H1 (cell line): ENCODE results near the gene RTF2. TPM values are rescaled to one million over a fixed set of nuclear protein-coding genes. Genes with fewer than 3 reads are reported as not detected.

Experiments
- CTCF ChIA-PET: fragments of 300-600 bp; sonication (Branson Sonifier 250); formaldehyde crosslinking; loops from one replicate; lab custom pipeline; 2021; ENCODE audit not compliant: partially characterized antibody; lab: Charles Lee
- POLR2A ChIA-PET: fragments of 300-600 bp; sonication (Branson Sonifier 250); formaldehyde crosslinking; loops from one replicate; lab custom pipeline; 2021; ENCODE audit warnings: inconsistent platforms; ENCODE audit not compliant: partially characterized antibody; lab: Charles Lee
- DNase-seq, 2 experiments: peaks; one replicate each; pipeline versions ENCODE4 v3.0.0 to v3.0.0-alpha.2; 2010 to 2022; ENCODE audit warnings: low spot score in 2 of 2, low read depth in 1 of 2, mixed read lengths in 1 of 2
- FAIRE-seq: peaks from 2 replicates; lab custom pipeline; 2011; peaks lifted over from hg19 to GRCh38; lab: Jason Lieb, UNC
- H2AFZ ChIP-seq: 2 replicates; pipeline ENCODE4 v1.8.1; 2012; ENCODE audit warnings: low read length, inconsistent platforms
- H2AK5ac ChIP-seq: 2 replicates; pipeline ENCODE4 v1.6.1; 2013; ENCODE audit warnings: low read depth, low read length
- H2BK120ac ChIP-seq: replicated peaks from 2 replicates; pipeline ENCODE3; 2013; ENCODE audit warnings: low read depth, low read length, inconsistent platforms
- H2BK12ac ChIP-seq: 2 replicates; pipeline ENCODE4 v1.6.1; 2013; ENCODE audit warnings: low read depth, low read length
- H2BK15ac ChIP-seq: 2 replicates; pipeline ENCODE4 v1.6.1; 2013; ENCODE audit warnings: low read length
- H2BK20ac ChIP-seq: 2 replicates; pipeline ENCODE4 v1.6.1; 2013; ENCODE audit warnings: low read length
- H2BK5ac ChIP-seq: 2 replicates; pipeline ENCODE4 v1.6.1; 2013; ENCODE audit warnings: low read depth, low read length
- H3K14ac ChIP-seq: 2 replicates; pipeline ENCODE4 v1.6.1; 2013; ENCODE audit warnings: inconsistent platforms; ENCODE audit not compliant: insufficient read length
- H3K18ac ChIP-seq: 2 replicates; pipeline ENCODE4 v1.6.1; 2013; ENCODE audit warnings: low read length; ENCODE audit errors: extremely low read depth
- H3K23ac ChIP-seq: 2 replicates; pipeline ENCODE4 v1.6.1; 2013; ENCODE audit warnings: inconsistent platforms; ENCODE audit not compliant: insufficient read length
- H3K23me2 ChIP-seq: 2 replicates; pipeline ENCODE4 v1.6.1; 2013; ENCODE audit warnings: low read depth, low read length
- H3K27ac ChIP-seq: 2 replicates; pipeline ENCODE4 v1.6.1; 2011; ENCODE audit warnings: low read depth, low read length, inconsistent platforms
- H3K27me3 ChIP-seq, 4 experiments: replicated peaks in 1 of 4; 1 replicate in 1 of 4; 2 replicates in 3 of 4; pipeline versions ENCODE4 v1.6.1 to v1.8.1; 2011 to 2013; ENCODE audit warnings: low read length in 3 of 4, mild to moderate bottlenecking in 3 of 4, inconsistent platforms in 2 of 4, mixed read lengths in 2 of 4, moderate library complexity in 1 of 4; ENCODE audit not compliant: control insufficient read depth in 3 of 4, insufficient read depth in 3 of 4; ENCODE audit errors: extremely low read depth in 1 of 4
- H3K36me3 ChIP-seq, 4 experiments: 2 replicates each; pipeline versions ENCODE4 v1.6.1 to v1.8.1; 2011 to 2013; ENCODE audit warnings: mild to moderate bottlenecking in 4 of 4, low read length in 3 of 4, moderate library complexity in 2 of 4, control low read depth in 1 of 4, inconsistent platforms in 1 of 4; ENCODE audit not compliant: insufficient read depth in 4 of 4, control insufficient read depth in 2 of 4
- H3K4ac ChIP-seq: replicated peaks from 2 replicates; pipeline ENCODE3; 2013; ENCODE audit warnings: low read length, low read depth, mixed read lengths, inconsistent platforms; ENCODE audit not compliant: insufficient read length
- H3K4me1 ChIP-seq, 4 experiments: replicated peaks in 1 of 4; 1 replicate in 1 of 4; 2 replicates in 3 of 4; pipeline versions ENCODE4 v1.6.1 to v1.8.1; 2011 to 2013; ENCODE audit warnings: low read length in 3 of 4, inconsistent platforms in 2 of 4, mixed read lengths in 1 of 4; ENCODE audit not compliant: insufficient read depth in 4 of 4, control insufficient read depth in 3 of 4
- H3K4me2 ChIP-seq, 2 experiments: 2 replicates each; pipeline versions ENCODE4 v1.6.1 to v1.8.1; 2011 to 2013; ENCODE audit warnings: low read depth in 2 of 2, low read length in 2 of 2, control low read depth in 1 of 2, inconsistent platforms in 1 of 2, mild to moderate bottlenecking in 1 of 2; ENCODE audit not compliant: insufficient read depth in 1 of 2
- H3K4me3 ChIP-seq, 4 experiments: fragments of 200-600, 300-600 bp in 1 of 4; sonication (generic), shearing (Covaris generic), sonication (Bioruptor Twin) in 1 of 4; 2 replicates each; pipeline versions ENCODE4 v1.5.1 to v1.8.1; 2011 to 2016; ENCODE audit warnings: low read length in 4 of 4, low read depth in 3 of 4, control low read depth in 2 of 4, inconsistent platforms in 2 of 4, mild to moderate bottlenecking in 2 of 4, mixed read lengths in 1 of 4, moderate library complexity in 1 of 4; ENCODE audit not compliant: insufficient read depth in 2 of 4; ENCODE audit errors: extremely low read depth in 1 of 4
- H3K56ac ChIP-seq: replicated peaks from 2 replicates; pipeline ENCODE3; 2013; ENCODE audit warnings: low read depth, mild to moderate bottlenecking, mixed read lengths, low read length, inconsistent platforms; ENCODE audit not compliant: insufficient read length
- H3K79me1 ChIP-seq: 2 replicates; pipeline ENCODE4 v1.6.1; 2013; ENCODE audit warnings: low read depth, low read length, control low read depth
- H3K79me2 ChIP-seq, 2 experiments: 2 replicates each; pipeline versions ENCODE4 v1.6.1 to v1.8.1; 2012 to 2013; ENCODE audit warnings: low read length in 2 of 2, mild to moderate bottlenecking in 2 of 2, inconsistent platforms in 1 of 2; ENCODE audit not compliant: insufficient read depth in 2 of 2, control insufficient read depth in 1 of 2
- H3K9ac ChIP-seq, 4 experiments: replicated peaks in 1 of 4; 1 replicate in 1 of 4; 2 replicates in 3 of 4; pipeline versions ENCODE4 v1.6.1 to v1.8.1; 2011 to 2013; ENCODE audit warnings: low read depth in 3 of 4, low read length in 3 of 4, control low read depth in 2 of 4, mild to moderate bottlenecking in 2 of 4, moderate library complexity in 2 of 4, inconsistent platforms in 1 of 4; ENCODE audit errors: extremely low read depth in 1 of 4
- H3K9me3 ChIP-seq, 2 experiments: 2 replicates each; pipeline versions ENCODE4 v1.6.1 to v1.8.1; 2012 to 2013; ENCODE audit warnings: mild to moderate bottlenecking in 2 of 2, moderate library complexity in 2 of 2, control low read depth in 1 of 2, inconsistent platforms in 1 of 2, low read depth in 1 of 2, low read length in 1 of 2, mixed read lengths in 1 of 2; ENCODE audit not compliant: insufficient read depth in 2 of 2
- H4K20me1 ChIP-seq, 2 experiments: replicated peaks in 1 of 2; 2 replicates each; pipeline versions ENCODE3 to v1.8.1; 2011 to 2013; ENCODE audit warnings: inconsistent platforms in 2 of 2, low read length in 2 of 2, mild to moderate bottlenecking in 1 of 2; ENCODE audit not compliant: insufficient read depth in 2 of 2, control insufficient read depth in 1 of 2
- H4K5ac ChIP-seq: 2 replicates; pipeline ENCODE4 v1.6.1; 2013; ENCODE audit warnings: low read length, low read depth, mixed read lengths, inconsistent platforms; ENCODE audit not compliant: insufficient read length
- H4K8ac ChIP-seq: 2 replicates; pipeline ENCODE4 v1.8.0; 2013; ENCODE audit warnings: mild to moderate bottlenecking, moderate library complexity, low read length, inconsistent platforms; ENCODE audit not compliant: insufficient read depth; ENCODE audit errors: extremely low read depth
- H4K91ac ChIP-seq: replicated peaks from 2 replicates; pipeline ENCODE3; 2013; ENCODE audit warnings: low read length, mixed read lengths, inconsistent platforms; ENCODE audit not compliant: insufficient read length
- CBX5 ChIP-seq: fragments of 300-800, 300-1000 bp; sonication (generic); IDR thresholded peaks from 2 replicates; pipeline ENCODE4 v1.7.1; 2016; ENCODE audit warnings: antibody characterized with exemption, low read length, low read depth
- CHD2 ChIP-seq: IDR thresholded peaks from 2 replicates; pipeline ENCODE4 v1.6.1; 2012; ENCODE audit warnings: low read length, improper control_type of control experiment
- CREB1 ChIP-seq: IDR thresholded peaks from 2 replicates; pipeline ENCODE4 v1.6.1; 2012; ENCODE audit warnings: inconsistent platforms
- EP300 ChIP-seq, 2 experiments: IDR thresholded peaks; 1 replicate in 1 of 2; 2 replicates in 1 of 2; pipeline ENCODE4 v1.6.1; 2011 to 2012; ENCODE audit warnings: low read depth in 2 of 2, low read length in 2 of 2, mild to moderate bottlenecking in 2 of 2, borderline replicate concordance in 1 of 2, inconsistent platforms in 1 of 2, moderate library complexity in 1 of 2
- GABPA ChIP-seq: IDR thresholded peaks from 2 replicates; pipeline ENCODE4 v1.6.1; 2011; ENCODE audit warnings: mild to moderate bottlenecking, low read length, moderate library complexity, borderline replicate concordance; ENCODE audit not compliant: insufficient read depth
- KDM1A ChIP-seq: fragments of 200-600, 300-600 bp; sonication (generic); IDR thresholded peaks from 2 replicates; pipeline ENCODE4 v1.7.1; 2016; ENCODE audit warnings: mild to moderate bottlenecking, low read length, borderline replicate concordance
- SAP30 ChIP-seq: fragments of 300-600 bp; sonication (generic); IDR thresholded peaks from 2 replicates; pipeline ENCODE4 v1.7.1; 2012; ENCODE audit warnings: low read length, moderate library complexity, mild to moderate bottlenecking, inconsistent platforms; ENCODE audit not compliant: insufficient read depth, insufficient replicate concordance
- SIX5 ChIP-seq: IDR thresholded peaks from 2 replicates; pipeline ENCODE4 v1.6.1; 2011; ENCODE audit warnings: mild to moderate bottlenecking, low read depth, low read length
- SP2 ChIP-seq: IDR thresholded peaks from 2 replicates; pipeline ENCODE4 v1.6.1; 2012; ENCODE audit warnings: mild to moderate bottlenecking, low read length, inconsistent platforms
- SUZ12 ChIP-seq: fragments of 200-600 bp; sonication (generic); IDR thresholded peaks from 2 replicates; pipeline ENCODE4 v1.6.1; 2012; ENCODE audit warnings: mild to moderate bottlenecking, inconsistent platforms, low read length, moderate library complexity, mixed read lengths
- TBP ChIP-seq: IDR thresholded peaks from 2 replicates; pipeline ENCODE4 v1.6.1; 2011; ENCODE audit warnings: low read depth, low read length, improper control_type of control experiment
- TCF12 ChIP-seq: IDR thresholded peaks from 2 replicates; pipeline ENCODE4 v1.6.1; 2011; ENCODE audit warnings: low read depth, mild to moderate bottlenecking, low read length
- ZNF274 ChIP-seq: IDR thresholded peaks from 2 replicates; pipeline ENCODE4 v1.7.0; 2012; ENCODE audit warnings: low read length, borderline replicate concordance; ENCODE audit errors: extremely low read depth
- WGBS, 2 experiments: shearing (Covaris generic) in 1 of 2; methylation state at CpG; one replicate each; pipeline versions ENCODE4 v1.1.6 to v1.1.7; 2013 to 2015; ENCODE audit warnings: low lambda C conversion rate in 2 of 2, mixed read lengths in 2 of 2, inconsistent platforms in 1 of 2, low coverage in 1 of 2, missing lambda C conversion rate in 1 of 2; ENCODE audit not compliant: insufficient replicate concordance in 2 of 2, insufficient coverage in 1 of 2, insufficient read length in 1 of 2; ENCODE audit errors: extremely low coverage in 1 of 2, missing lambda C conversion rate in 1 of 2; 5-methylcytosine and 5-hydroxymethylcytosine counted together
- polyA plus RNA-seq, 7 experiments: library from polyadenylated mRNA; depleted of rRNA in 3 of 7; stranded (reverse) in 5 of 7; unstranded in 2 of 7; fragments of >200 nt in 5 of 7; fragments of 200-250 nt in 2 of 7; gene quantifications; 1 replicate in 5 of 7; 2 replicates in 1 of 7; 4 replicates in 1 of 7; pipeline versions ENCODE4 v1.2.1 to v1.2.3, GENCODE V29; 2011 to 2013; ENCODE audit warnings: missing spikeins in 2 of 7, mixed read lengths in 2 of 7
- total RNA-seq: library from RNA; stranded (reverse); fragmentation: NEBNext Ultra II Directional; extraction: Animal tissue kit (Norgen Biotek cat#: 25700); gene quantifications from 2 replicates; pipeline ENCODE4 v1.2.1, GENCODE V29; 2021
- TF ChIP-seq, protein P1 (sequence below): IDR thresholded peaks from 2 replicates; pipeline ENCODE4 v1.6.1; 2012; ENCODE audit warnings: inconsistent platforms

RTF2 gene
- total and polyA plus RNA-seq, 2 of the 8 experiments (the other 6 are each of a cell fraction or from before 2014, with no cell fraction given) = 33.9 to 51.2 TPM

DNA sequence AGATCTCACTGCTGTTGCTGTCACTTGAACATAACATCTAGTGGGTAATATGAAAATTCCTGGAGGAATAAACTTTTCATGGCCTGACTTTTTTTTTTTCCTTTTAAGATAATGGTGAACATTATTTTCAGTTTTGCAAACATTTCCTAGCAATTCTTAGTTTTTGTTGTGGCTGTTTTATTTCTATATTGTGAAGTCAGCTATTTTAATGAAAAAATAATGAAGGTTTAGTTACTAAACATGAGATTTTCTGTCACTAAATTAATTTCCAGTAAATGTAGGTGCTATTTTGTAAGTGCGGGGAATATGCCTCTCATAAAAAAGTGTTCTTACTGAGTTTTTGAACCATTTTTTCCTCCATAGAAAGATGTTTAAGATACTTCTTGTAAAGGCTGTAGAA, 32.7 kb downstream of the RTF2 start:
- H2AK5ac ChIP-seq = no peak overlapping the region
- no peaks in the 10 kb centered on the region for H3K4me1 ChIP-seq
- H3K23me2 ChIP-seq = no peaks in the 10 kb centered on the region
- POLR2A ChIA-PET = no interaction called here
- H3K56ac ChIP-seq = no peak overlapping the region
- H3K27me3 ChIP-seq = no peaks in the 10 kb centered on the region
- H4K20me1 ChIP-seq = peaks cover 0 to 2% of the 10 kb centered on the region in 2 experiments
- WGBS, 2 experiments = 94% methylated on average over 1 of the region's 1 CpG; no CpG with 5 or more reads in 1 of the 2 experiments
- no peak overlapping the region for H3K23ac ChIP-seq
- no peak overlapping the region for H2BK15ac ChIP-seq
- H4K8ac ChIP-seq = no peak overlapping the region
- no peak overlapping the region for H3K14ac ChIP-seq
- no peaks in the 10 kb centered on the region for H3K79me1 ChIP-seq
- no peak for TF ChIP-seq CBX5
- no peak for TF ChIP-seq CHD2
- TF ChIP-seq KDM1A = no peak
- TF ChIP-seq TCF12 = no peak
- TF ChIP-seq CREB1 = no peak
- no peak for TF ChIP-seq SP2
- no peak for TF ChIP-seq TBP
- no peak for TF ChIP-seq SIX5
- no peak for TF ChIP-seq GABPA
- TF ChIP-seq SUZ12 = no peak
- TF ChIP-seq, protein P1, sequence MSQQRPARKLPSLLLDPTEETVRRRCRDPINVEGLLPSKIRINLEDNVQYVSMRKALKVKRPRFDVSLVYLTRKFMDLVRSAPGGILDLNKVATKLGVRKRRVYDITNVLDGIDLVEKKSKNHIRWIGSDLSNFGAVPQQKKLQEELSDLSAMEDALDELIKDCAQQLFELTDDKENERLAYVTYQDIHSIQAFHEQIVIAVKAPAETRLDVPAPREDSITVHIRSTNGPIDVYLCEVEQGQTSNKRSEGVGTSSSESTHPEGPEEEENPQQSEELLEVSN = no peak
- no peak for TF ChIP-seq ZNF274
- TF ChIP-seq EP300 (IDR thresholded peaks at IDR 0.05; ENCODE audit: borderline replicate concordance in 1 of 2, low read depth in 2 of 2, low read length in 2 of 2) = no peak
- TF ChIP-seq SAP30 = no peak
- no peak overlapping the region for H3K4ac ChIP-seq
- no peak overlapping the region for H4K5ac ChIP-seq
- H3K4me2 ChIP-seq = no peak overlapping the region
- H2BK120ac ChIP-seq = no peak overlapping the region
- no peaks in the 10 kb centered on the region; a peak in 1 of 8 replicates for H3K36me3 ChIP-seq
- H2BK20ac ChIP-seq = no peak overlapping the region
- no peak overlapping the region for H2BK12ac ChIP-seq
- CTCF ChIA-PET = interaction anchor here (0.9 kb wide), 1 partner anchor 50 kb away, joined by 3 read pairs; no protein-coding TSS in a partner anchor
- no peak overlapping the region for H2AFZ ChIP-seq
- H3K9me3 ChIP-seq = no peaks in the 10 kb centered on the region
- H3K18ac ChIP-seq = no peak overlapping the region
- FAIRE-seq (no peak), DNase-seq (no peak)
- H3K27ac ChIP-seq = no peak overlapping the region
- no peak overlapping the region for H3K4me3 ChIP-seq
- no peak overlapping the region for H3K9ac ChIP-seq
- no peak overlapping the region for H2BK5ac ChIP-seq
- no peak overlapping the region for H4K91ac ChIP-seq
- no peaks in the 10 kb centered on the region for H3K79me2 ChIP-seq
